GM12864 (cell line): ENCODE measurements around the gene EVI5.

Source experiments
- DNase-seq: peaks from one replicate; pipeline ENCODE4 v3.0.0-alpha.2; 2011; ENCODE audit warnings: low read depth
- H3K4me3 ChIP-seq: 2 replicates; pipeline ENCODE4 v1.5.1; 2011; ENCODE audit warnings: mild to moderate bottlenecking, low read depth, low read length, control low read depth
- TF ChIP-seq, protein P1 (sequence below): IDR thresholded peaks from 2 replicates; pipeline ENCODE4 v1.5.1; 2011; ENCODE audit warnings: low read depth, mild to moderate bottlenecking, moderate library complexity, low read length, control low read depth, inconsistent platforms; ENCODE audit errors: missing control alignments

EVI5 gene

DNA sequence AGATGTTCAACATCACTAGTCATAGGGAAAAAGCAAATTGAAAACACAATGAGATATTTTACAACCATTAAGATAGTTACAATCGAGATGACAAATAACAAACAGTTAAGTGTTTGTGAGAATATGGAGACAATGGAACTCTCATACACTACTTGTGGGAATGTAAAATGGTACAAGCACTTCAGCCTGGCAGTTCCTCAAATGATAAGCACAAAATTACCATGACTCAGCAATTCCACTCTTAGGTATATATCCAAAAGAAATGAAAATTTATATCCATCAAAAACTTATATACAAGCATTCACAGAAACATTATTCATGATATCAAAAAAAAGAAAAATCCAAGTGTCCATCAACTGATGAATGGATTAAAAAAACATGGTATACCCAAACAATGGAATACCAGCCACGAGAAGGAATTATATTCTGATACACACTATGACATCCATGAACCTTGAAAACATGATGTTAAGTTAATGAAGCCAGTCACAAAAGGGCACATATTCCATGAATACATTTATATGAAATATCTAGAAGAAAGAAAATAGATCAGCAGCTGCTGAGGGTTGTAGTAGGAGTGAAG lies 76.4 kb downstream of the EVI5 start:
- no peak for DNase-seq
- TF ChIP-seq, protein P1, sequence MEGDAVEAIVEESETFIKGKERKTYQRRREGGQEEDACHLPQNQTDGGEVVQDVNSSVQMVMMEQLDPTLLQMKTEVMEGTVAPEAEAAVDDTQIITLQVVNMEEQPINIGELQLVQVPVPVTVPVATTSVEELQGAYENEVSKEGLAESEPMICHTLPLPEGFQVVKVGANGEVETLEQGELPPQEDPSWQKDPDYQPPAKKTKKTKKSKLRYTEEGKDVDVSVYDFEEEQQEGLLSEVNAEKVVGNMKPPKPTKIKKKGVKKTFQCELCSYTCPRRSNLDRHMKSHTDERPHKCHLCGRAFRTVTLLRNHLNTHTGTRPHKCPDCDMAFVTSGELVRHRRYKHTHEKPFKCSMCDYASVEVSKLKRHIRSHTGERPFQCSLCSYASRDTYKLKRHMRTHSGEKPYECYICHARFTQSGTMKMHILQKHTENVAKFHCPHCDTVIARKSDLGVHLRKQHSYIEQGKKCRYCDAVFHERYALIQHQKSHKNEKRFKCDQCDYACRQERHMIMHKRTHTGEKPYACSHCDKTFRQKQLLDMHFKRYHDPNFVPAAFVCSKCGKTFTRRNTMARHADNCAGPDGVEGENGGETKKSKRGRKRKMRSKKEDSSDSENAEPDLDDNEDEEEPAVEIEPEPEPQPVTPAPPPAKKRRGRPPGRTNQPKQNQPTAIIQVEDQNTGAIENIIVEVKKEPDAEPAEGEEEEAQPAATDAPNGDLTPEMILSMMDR = no peak
- H3K4me3 ChIP-seq = no peak overlapping the region

DNA sequence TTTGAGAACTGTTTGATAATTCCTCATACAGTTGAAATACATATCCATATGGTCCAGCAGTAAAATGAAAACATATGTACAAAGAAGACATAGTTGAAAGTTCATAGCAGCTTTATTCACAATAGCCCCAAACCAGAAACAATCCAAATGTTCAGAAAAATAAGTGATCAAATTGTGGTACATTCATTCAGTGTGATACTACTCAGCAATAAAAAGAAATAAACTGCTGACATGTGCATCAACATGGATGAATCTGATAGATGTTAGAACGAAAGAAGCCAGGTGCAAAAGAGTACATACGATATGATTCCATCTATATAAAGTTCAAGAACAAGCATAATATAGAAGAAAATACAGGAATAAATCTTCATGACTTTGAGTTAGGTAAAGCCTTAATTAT lies 77.2 kb downstream of the EVI5 start:
- no peak for DNase-seq
- TF ChIP-seq, protein P1 = no peak
- H3K4me3 ChIP-seq = no peak overlapping the region

DNA sequence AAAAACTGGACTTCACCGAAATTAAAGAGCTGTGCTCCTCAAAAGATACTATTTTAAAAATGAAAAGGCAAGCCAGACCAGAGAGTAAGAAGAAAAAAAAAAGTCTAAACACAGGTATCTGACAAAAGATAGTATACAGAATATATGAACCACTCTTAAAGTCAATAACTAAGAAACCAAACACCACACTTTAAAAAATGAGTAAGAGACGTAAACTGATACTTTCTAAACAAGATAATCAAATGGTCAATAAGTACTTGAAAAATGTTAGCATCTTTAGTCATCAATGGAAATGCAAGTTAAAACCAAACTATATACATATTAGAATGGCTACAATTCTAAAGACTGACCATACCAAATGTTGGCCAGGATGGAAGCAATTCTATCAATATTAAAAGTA lies 77.6 kb downstream of the EVI5 start:
- DNase-seq = no peak
- no peak overlapping the region for H3K4me3 ChIP-seq
- TF ChIP-seq, protein P1 = no peak

DNA sequence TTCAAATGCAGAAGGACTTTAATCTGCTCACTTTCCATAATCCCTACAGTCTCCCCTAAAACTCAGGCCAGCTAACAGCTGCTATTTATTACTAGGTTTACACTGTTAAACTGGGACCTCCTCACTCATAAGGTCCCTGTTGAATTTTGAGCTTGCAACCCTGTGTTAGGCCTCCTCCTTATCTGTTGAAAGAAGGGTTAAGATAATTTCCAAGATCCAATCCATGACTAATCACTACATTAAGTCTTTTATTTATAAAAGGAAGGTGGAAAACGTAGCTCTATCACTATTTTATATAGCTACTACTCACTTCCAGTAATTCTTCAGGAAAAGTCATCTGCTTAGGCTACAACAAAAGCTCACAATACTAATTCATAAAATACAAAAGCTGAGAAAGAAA lies 79.5 kb downstream of the EVI5 start:
- no peak overlapping the region for H3K4me3 ChIP-seq
- no peak for DNase-seq
- TF ChIP-seq, protein P1 = no peak

DNA sequence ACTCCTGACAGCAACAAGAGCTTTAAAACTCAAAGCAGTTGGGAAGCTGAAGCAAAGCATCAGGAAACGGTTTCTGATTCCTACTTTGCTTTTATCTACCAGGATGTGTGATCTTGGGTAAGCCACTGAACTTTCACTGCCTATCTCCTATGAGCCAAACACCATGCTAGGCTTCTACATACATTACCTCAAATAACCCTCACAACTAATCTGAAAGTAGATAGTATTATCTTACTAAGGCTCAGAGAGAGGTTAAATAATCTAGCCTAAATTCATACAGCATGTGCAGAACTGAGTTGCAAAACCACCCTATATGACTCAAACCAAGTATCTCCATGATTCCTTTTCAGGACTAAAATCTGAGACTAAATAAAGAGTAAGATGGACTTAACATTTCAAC lies 83.8 kb downstream of the EVI5 start:
- no peak overlapping the region for H3K4me3 ChIP-seq
- DNase-seq = no peak
- TF ChIP-seq, protein P1 = no peak

DNA sequence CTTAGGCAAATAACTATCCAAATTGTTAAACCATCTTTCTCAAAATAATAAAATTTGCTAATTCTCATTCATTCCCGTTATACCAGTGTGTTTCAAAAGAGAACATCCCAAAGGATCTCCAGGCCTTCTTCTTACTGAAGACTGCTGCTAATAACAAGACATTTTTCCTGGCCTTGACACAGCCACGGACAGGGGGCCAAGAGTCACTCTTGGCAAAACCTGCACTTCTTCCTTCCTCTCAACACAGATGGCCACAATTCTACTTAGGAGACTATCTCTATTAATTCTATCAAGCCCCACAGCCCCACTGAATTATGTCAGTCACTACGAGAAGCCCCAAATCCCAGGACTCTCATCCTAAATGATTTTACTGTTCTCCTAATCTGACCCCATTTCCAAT lies 86.0 kb downstream of the EVI5 start:
- TF ChIP-seq, protein P1 = no peak
- no peak overlapping the region for H3K4me3 ChIP-seq
- DNase-seq = no peak

DNA sequence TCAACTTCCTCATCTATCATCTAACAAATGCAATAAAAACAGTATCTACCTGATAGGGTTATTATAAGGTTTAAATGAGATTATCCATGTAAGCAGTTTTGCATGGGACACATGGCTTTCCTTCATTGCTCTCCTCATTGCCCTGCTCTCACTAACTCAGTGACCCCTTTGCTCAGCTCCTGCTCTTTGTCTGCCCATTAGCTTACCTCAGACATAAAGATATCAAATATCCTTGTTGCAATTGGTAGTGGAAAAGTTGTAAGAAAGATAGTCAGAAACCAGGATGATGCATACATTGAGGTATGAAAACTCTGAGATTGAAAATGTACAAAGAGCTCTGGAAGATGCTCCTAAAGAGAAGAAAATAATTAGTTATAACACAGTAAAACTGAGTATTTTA lies 89.8 kb downstream of the EVI5 start:
- no peak overlapping the region for H3K4me3 ChIP-seq
- DNase-seq = no peak
- TF ChIP-seq, protein P1 = no peak
